ENCODE results near the gene CA12.

DNA sequence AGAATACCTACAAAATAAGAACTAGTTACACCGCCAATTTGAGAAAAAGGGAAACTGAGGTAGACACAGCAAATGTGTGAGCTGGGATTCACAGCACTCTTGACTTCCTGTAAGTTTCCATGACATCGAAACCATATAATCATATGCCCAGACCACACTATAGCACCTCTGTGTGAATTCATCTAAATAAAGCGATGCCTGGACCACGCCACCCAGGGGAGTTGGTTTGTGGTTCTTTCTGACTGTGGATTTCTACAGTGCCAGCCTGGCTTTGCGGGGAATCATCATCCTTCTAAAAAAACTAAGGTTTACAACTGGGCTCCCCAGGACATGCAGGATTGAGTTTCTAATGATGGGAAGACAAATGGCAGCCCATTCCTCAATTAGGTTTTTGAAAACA is 23.5 kb upstream of the CA12 start:
- TF ChIP-seq, protein P1, sequence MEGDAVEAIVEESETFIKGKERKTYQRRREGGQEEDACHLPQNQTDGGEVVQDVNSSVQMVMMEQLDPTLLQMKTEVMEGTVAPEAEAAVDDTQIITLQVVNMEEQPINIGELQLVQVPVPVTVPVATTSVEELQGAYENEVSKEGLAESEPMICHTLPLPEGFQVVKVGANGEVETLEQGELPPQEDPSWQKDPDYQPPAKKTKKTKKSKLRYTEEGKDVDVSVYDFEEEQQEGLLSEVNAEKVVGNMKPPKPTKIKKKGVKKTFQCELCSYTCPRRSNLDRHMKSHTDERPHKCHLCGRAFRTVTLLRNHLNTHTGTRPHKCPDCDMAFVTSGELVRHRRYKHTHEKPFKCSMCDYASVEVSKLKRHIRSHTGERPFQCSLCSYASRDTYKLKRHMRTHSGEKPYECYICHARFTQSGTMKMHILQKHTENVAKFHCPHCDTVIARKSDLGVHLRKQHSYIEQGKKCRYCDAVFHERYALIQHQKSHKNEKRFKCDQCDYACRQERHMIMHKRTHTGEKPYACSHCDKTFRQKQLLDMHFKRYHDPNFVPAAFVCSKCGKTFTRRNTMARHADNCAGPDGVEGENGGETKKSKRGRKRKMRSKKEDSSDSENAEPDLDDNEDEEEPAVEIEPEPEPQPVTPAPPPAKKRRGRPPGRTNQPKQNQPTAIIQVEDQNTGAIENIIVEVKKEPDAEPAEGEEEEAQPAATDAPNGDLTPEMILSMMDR (conservative IDR thresholded peaks at IDR 0.05 in 1 of 2, IDR thresholded peaks at IDR 0.05 in 1 of 2; ENCODE audit: extremely low read depth in 1 of 2, insufficient read depth in 1 of 2, low read depth in 1 of 2, low read length in 2 of 2): no peak
- TF ChIP-seq EZH2 (IDR thresholded peaks at IDR 0.05; ENCODE audit: borderline replicate concordance, low read length): no peak

All from mammary epithelial cell (primary cell).